Activated naive CD4-positive, alpha-beta T cell treated with anti-CD3 and anti-CD28 coated beads, Interleukin-2, amount 50 U/mL, for 16 hours (primary cell): Measurements from ENCODE around the gene GUCA2B.
A peak's percentile ranks its signal among the peaks of the same experiment; 100 is the strongest.

Experiments used
- DNase-seq: peaks from one replicate; pipeline ENCODE4 v3.0.0-alpha.2; 2020

The GUCA2B gene

DNA sequence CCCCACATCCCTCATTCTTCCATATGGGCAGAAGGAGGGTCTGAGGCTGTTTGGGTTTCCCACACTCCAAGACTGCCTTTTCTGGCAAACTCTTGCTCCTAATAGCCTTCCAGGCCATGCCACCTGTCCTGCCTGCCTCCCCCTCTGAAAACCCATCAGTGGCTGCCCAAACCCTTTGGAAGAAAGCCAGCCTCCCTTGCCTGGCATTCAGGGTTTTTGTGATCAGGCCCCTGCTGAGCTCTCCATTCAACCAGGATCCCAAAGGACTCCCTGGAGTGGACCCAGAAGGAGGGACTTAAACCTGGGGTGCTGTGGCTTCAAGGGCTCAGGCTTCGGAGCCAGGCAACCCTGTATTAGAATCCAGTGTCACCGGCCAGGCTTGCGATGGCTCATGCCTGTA lies 15.6 kb downstream of the GUCA2B start:
- no peak for DNase-seq

GRCh38 chr1:42170779-42171621 lies 17.8 kb downstream of the GUCA2B start:
- no peak for DNase-seq

GRCh38 chr1:42171679-42172266 lies 18.6 kb downstream of the GUCA2B start:
- no peak for DNase-seq

DNA sequence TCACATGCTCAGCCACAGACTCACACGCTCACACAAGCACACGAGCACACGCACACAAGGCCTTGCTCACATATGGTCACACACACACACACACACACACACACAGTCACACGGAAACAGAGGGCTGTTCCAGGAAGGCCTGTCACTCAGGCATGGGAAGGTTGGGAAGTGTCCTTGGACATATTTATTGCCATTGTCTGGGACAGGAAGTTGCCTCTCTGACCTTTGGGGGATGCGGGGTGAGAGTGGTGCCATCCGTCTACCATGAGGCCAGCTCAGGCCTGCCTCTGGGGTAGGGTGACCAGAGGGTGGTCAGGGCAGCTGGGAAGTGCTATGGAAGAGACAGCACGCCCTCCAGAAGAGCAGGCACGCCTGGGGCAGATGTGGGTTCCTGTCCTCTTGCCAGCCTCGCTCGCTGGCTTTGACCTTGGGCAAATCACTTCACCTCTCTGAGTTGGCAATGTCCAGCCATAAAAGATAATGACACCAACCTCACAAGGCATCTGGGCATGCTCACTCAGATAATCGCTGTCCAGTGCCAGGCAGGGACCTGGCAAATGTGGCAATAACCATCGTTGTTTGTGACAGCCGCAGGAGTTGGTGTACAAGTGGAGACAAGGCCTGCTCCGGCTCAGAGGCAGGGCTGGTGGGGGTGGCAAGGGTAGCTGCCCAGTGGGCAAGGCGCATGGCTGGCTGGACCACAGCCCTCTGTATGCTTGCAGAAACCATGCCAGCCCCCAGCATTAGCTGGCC lies 19.3 kb downstream of the GUCA2B start:
- no peak for DNase-seq

GRCh38 chr1:42173155-42173933 lies 20.1 kb downstream of the GUCA2B start:
- DNase-seq, result peak; percentile 67

DNA sequence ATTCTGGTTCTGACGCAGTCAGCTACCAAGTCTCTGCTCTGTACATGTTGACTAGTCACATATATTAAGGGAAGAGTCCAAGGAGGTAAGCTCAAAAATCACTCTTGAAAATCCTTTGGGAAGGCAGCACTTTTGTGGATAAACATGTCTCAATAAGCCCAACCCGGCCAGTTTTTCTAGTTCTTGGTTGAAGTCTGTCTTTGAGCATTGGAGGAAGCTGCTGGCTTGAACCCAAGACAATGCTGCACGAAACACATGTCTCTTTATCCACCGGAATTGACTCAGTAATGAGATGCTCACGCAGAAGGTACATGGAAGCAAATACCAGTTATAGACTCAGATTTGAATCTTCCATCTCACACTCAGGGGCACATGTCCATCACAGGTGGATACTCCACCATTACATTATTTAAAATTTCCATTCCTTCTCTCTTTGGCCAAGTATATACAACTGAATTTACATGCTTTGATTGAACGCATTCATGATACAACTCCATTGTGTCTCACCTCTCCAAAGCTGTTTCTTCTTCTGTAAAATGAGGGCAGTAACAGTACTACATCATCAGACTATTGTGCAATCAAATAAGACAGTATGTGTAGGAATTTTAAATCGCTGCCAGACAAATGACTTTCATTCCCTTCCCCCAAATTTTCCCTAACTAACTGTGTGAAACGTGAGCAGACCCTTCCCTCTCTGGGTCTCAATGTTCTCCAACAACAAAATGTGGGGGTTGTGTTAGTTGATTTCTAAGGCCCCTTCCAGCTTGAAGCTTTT lies 20.9 kb downstream of the GUCA2B start:
- DNase-seq, result no peak

DNA sequence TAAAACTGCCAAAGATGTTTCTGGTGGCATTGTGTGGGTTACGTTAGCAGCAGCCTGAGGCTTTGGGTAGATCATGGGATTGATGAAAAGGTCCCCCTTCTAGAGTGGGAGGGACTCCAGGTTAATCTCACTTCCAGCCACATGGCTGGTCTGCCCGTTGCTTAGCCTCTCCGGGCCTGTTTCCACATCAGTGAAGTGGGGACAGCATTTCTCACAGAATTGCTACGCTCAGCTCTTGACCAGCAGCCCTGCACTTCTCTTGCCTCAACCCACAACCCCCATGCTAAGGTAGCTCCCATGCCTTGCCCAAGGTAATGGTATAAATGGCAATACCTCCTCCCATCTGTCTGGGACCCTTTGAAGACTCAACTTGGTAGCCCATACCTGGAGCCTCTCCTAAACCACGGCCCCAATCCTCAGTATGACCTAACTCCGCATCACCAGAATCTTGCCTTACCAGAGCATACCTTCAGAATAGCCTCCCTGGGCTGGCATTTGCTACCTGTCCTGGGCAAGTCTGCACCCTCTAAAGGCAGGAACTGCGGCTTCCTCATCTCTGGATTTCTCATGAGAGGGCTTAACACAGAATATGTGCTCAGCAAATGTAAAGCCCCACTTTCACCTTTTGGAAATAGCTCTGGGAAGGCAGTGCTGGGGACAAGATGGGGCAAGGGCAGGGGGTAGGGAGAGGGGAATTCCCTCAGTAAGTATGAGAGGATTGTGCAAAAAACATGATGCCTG lies 22.3 kb downstream of the GUCA2B start:
- DNase-seq, result no peak

DNA sequence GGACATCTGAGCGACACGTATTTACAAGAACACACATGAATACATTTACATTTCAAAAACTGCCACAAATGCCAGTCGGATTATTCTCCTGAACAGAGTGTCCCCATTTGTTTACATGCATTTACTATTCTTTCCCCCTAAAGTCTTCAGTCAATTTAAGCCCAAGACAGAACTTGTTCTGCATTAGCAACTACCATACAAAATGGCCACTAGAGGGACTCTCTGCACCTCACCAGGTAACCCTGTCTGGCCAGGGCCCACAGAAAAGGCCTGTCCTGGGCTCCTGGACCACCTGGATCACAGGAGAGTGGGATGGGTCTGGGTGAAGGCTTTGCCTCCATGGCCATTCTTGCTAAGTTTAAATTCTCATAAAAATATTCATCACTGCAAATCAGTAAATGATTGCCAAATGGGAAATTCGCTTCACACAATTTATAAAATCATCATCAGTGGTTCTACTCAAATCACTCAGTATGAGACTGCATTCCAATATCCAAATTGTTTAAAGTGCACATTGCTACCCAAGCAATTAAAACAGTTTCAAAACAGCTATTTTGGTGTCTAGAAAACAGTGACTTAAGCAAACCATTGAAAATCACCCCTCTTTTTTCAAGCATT lies 23.8 kb downstream of the GUCA2B start:
- no peak for DNase-seq

DNA sequence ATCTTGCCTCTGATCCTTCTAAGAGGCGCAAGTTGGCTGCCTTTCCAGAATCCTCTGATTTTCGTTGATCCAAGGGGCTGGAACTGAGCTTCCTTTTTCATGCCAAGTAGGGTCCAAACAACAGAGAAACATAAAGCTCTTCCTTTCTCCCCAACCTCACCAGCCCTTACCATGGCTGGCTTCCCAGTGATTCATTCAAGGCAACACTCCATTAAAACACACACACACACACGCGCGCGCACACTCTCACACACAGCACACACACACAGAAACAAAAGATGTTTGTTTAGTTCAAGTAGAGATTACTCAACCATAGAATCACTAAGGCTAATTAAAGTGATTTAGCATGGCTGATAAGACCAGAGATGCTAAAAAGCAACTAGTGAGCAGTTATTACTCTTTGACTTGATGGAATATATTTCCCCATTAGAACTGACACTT lies 24.4 kb downstream of the GUCA2B start:
- DNase-seq, result no peak

DNA sequence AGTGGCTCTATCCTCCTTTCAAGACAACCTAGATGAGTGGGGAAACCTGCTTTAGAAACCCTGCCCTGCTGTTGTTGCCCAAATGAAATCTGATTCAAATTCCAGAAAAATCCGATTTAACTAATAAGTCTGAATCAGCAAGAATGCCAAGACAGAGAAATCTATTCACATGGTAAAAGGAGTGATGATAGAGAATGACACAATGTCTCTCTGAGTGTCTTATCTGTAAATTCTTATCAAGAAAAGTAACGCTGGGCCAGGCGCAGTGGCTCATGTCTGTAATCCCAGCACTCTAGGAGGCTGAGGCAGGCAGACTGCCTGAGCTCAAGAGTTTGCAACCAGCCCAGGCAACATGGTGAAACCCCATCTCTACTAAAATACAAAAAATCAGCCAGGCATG lies 25.0 kb downstream of the GUCA2B start:
- no peak for DNase-seq

DNA sequence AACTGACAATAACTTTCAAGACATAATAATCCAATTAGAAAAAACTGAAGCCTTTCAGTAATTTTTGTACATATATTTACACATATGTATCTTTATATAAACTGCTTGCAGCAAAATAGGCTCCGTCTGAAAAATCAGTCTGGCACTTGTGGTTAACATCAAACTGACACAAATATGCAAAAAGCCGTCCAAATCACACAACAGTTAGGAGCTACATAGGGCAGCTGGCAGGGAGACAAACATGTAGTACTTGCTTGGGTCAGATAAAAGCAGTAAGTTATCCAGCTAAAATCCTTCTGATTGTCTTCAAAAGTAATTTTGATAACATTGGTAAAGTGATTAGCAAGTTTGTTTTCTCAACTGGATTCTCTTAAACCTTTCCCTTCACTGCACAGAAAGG lies 26.1 kb downstream of the GUCA2B start:
- no peak for DNase-seq

- DNase-seq, result no peak
Measured at GRCh38 chr1:42179900-42180329, 26.7 kb downstream of the GUCA2B start.

DNA sequence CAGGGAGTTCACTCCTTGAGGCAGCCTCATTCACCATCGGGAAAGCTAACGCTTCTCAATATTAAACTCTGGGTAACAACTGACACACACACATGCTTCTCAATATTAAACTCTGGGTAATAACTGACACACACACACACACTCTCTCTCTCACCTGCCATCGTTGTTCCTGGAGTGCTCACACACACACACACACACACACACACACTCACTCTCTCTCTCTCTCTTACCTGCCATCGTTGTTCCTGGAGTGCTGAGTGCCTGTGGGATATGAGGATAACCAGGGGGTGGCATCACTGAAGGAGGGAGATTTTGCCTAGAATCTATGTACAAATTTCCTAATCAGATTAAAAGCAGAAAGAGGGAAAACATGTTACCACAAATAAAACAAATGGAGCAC lies 28.5 kb downstream of the GUCA2B start:
- DNase-seq, result no peak

GRCh38 chr1:42183210-42183956 lies 30.2 kb downstream of the GUCA2B start:
- DNase-seq, result no peak

GRCh38 chr1:42183957-42184268 lies 30.7 kb downstream of the GUCA2B start:
- no peak for DNase-seq

GRCh38 chr1:42184616-42185015 lies 31.4 kb downstream of the GUCA2B start:
- DNase-seq, result no peak

DNA sequence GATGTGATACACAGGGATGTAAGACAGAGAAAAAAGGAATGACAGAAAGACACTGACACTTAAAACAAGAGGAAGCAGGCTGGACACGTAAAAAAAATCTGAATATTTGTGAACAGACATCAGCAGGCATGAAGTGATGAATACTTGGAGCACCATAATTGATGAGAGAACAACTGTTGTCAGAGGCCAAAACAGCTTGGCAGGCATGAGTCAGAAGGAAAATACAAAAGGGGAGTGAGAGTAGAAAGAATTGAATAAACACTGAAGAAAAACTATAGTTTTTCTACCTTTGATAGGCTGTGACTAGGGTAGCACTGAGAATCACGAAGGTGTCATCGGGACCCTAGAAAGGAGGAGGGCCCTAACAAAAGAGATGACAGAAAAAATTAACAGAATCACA lies 32.9 kb downstream of the GUCA2B start:
- no peak for DNase-seq

GRCh38 chr1:42189931-42190853 lies 37.0 kb downstream of the GUCA2B start:
- DNase-seq, result no peak

GRCh38 chr1:42191319-42191718 lies 38.1 kb downstream of the GUCA2B start:
- DNase-seq, result no peak
